Astrocyte (in vitro differentiated cells and primary cell): ENCODE measurements around the gene FBXW8. TPM values are rescaled to one million over a fixed set of nuclear protein-coding genes. Genes with fewer than 3 reads are reported as not detected.
A peak's percentile ranks its signal among the peaks of the same experiment; 100 is the strongest.

Source experiments
- DNase-seq: peaks from one replicate; pipeline ENCODE4 v3.0.0-alpha.2; 2010; ENCODE audit warnings: low read depth
- FAIRE-seq: peaks from 2 replicates; lab custom pipeline; 2011; peaks lifted over from hg19 to GRCh38; lab: Jason Lieb, UNC
- H2AFZ ChIP-seq: 2 replicates; pipeline ENCODE4 v1.6.0; 2012; ENCODE audit warnings: low read depth, low read length, inconsistent platforms
- H3K27ac ChIP-seq: 2 replicates; pipeline ENCODE4 v1.5.1; 2011; ENCODE audit warnings: low read depth, low read length, inconsistent platforms
- H3K27me3 ChIP-seq: 2 replicates; pipeline ENCODE4 v1.6.0; 2011; ENCODE audit warnings: low read length, inconsistent platforms; ENCODE audit not compliant: insufficient read depth
- H3K36me3 ChIP-seq: 2 replicates; pipeline ENCODE4 v1.5.1; 2011; ENCODE audit warnings: low read length, inconsistent platforms; ENCODE audit not compliant: insufficient read depth
- H3K4me1 ChIP-seq: 2 replicates; pipeline ENCODE4 v1.5.1; 2011; ENCODE audit warnings: low read length, inconsistent platforms; ENCODE audit not compliant: insufficient read depth
- H3K4me2 ChIP-seq: 2 replicates; pipeline ENCODE4 v1.6.0; 2012; ENCODE audit warnings: low read length, inconsistent platforms
- H3K4me3 ChIP-seq: 2 replicates; pipeline ENCODE4 v1.5.1; 2011; ENCODE audit warnings: low read depth, mild to moderate bottlenecking, low read length, inconsistent platforms; ENCODE audit not compliant: insufficient read depth
- H3K79me2 ChIP-seq: 2 replicates; pipeline ENCODE4 v1.6.0; 2012; ENCODE audit warnings: mild to moderate bottlenecking, low read length, inconsistent platforms; ENCODE audit not compliant: insufficient read depth
- H3K9ac ChIP-seq: 2 replicates; pipeline ENCODE4 v1.6.0; 2012; ENCODE audit warnings: mild to moderate bottlenecking, low read length, inconsistent platforms
- H3K9me3 ChIP-seq: 2 replicates; pipeline ENCODE4 v1.5.1; 2012; ENCODE audit warnings: low read depth, mild to moderate bottlenecking, low read length, inconsistent platforms; ENCODE audit not compliant: insufficient read depth
- H4K20me1 ChIP-seq: 2 replicates; pipeline ENCODE4 v1.6.0; 2012; ENCODE audit warnings: low read length, inconsistent platforms; ENCODE audit not compliant: insufficient read depth
- H3K27ac Mint-ChIP-seq: one replicate; pipeline ENCODE4 v1.8.0; 2021; ENCODE audit warnings: mild to moderate bottlenecking, mixed read lengths; ENCODE audit not compliant: unreplicated experiment
- H3K27me3 Mint-ChIP-seq: one replicate; pipeline ENCODE4 v1.8.0; 2021; ENCODE audit warnings: low read depth, mixed read lengths; ENCODE audit not compliant: unreplicated experiment
- H3K36me3 Mint-ChIP-seq: one replicate; pipeline ENCODE4 v1.8.0; 2021; ENCODE audit warnings: low read depth, mixed read lengths; ENCODE audit not compliant: unreplicated experiment
- H3K4me1 Mint-ChIP-seq: one replicate; pipeline ENCODE4 v1.8.0; 2021; ENCODE audit warnings: low read depth, mixed read lengths; ENCODE audit not compliant: unreplicated experiment
- H3K4me3 Mint-ChIP-seq: one replicate; pipeline ENCODE4 v1.8.0; 2021; ENCODE audit warnings: mild to moderate bottlenecking, moderate library complexity, mixed read lengths; ENCODE audit not compliant: unreplicated experiment
- H3K9me3 Mint-ChIP-seq: one replicate; pipeline ENCODE4 v1.8.0; 2021; ENCODE audit warnings: mild to moderate bottlenecking, mixed read lengths; ENCODE audit not compliant: unreplicated experiment
- EZH2 ChIP-seq: IDR thresholded peaks from 2 replicates; pipeline ENCODE4 v1.6.1; 2012; ENCODE audit warnings: mild to moderate bottlenecking, low read length, inconsistent platforms; ENCODE audit not compliant: insufficient read depth
- total RNA-seq: library from RNA; stranded (reverse); gene quantifications from 2 replicates; pipeline ENCODE4 v1.2.1, GENCODE V29; 2021
- TF ChIP-seq, protein P1 (sequence below): IDR thresholded peaks from 2 replicates; pipeline ENCODE4 v1.5.1; 2011; ENCODE audit warnings: low read depth, mild to moderate bottlenecking, inconsistent platforms, low read length, moderate library complexity; ENCODE audit not compliant: insufficient read depth

FBXW8 gene
- total RNA-seq, 1 donor from 2014 or later: 26.4 TPM

DNA sequence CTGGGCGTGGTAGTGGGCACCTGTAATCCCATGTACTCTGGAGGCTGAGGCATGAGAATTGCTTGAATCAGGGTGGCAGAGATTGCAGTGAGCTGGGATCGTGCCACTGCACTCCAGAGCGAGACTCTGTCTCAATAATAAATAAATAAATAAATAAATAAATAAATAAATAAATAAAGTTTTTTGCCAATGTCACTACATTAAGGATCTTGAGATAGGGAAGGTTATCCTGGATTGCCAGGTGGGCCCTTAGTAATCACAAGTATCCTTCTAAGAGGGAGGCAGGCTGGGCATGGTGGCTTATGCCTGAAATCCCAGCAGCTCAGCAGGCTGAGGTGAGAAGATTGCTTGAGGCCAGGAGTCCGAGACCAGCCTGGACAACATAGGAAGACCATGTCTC is 4.5 kb upstream of the FBXW8 start:
- Histone ChIP-seq H3K4me3 (no peak overlapping the region), H3K4me1 (no peaks in the 10 kb centered on the region), H3K36me3 (no peaks in the 10 kb centered on the region), H3K27ac (no peak overlapping the region), H3K79me2 (peaks cover 11% of the 10 kb centered on the region), H2AFZ (no peak overlapping the region), H4K20me1 (no peaks in the 10 kb centered on the region), H3K9me3 (no peaks in the 10 kb centered on the region), H3K4me2 (no peak overlapping the region), H3K27me3 (peaks cover 8% of the 10 kb centered on the region), H3K9ac (no peak overlapping the region)
- no peaks in the 10 kb centered on the region for H3K36me3 Mint-ChIP-seq
- DNase-seq (no peak), FAIRE-seq (no peak)
- H3K9me3 Mint-ChIP-seq: no peaks in the 10 kb centered on the region
- TF ChIP-seq, protein P1, sequence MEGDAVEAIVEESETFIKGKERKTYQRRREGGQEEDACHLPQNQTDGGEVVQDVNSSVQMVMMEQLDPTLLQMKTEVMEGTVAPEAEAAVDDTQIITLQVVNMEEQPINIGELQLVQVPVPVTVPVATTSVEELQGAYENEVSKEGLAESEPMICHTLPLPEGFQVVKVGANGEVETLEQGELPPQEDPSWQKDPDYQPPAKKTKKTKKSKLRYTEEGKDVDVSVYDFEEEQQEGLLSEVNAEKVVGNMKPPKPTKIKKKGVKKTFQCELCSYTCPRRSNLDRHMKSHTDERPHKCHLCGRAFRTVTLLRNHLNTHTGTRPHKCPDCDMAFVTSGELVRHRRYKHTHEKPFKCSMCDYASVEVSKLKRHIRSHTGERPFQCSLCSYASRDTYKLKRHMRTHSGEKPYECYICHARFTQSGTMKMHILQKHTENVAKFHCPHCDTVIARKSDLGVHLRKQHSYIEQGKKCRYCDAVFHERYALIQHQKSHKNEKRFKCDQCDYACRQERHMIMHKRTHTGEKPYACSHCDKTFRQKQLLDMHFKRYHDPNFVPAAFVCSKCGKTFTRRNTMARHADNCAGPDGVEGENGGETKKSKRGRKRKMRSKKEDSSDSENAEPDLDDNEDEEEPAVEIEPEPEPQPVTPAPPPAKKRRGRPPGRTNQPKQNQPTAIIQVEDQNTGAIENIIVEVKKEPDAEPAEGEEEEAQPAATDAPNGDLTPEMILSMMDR: no peak
- no peak for TF ChIP-seq EZH2
- H3K4me1 Mint-ChIP-seq: no peaks in the 10 kb centered on the region
- H3K27me3 Mint-ChIP-seq: peaks cover 7% of the 10 kb centered on the region
- H3K4me3 Mint-ChIP-seq: no peak overlapping the region
- no peak overlapping the region for H3K27ac Mint-ChIP-seq

DNA sequence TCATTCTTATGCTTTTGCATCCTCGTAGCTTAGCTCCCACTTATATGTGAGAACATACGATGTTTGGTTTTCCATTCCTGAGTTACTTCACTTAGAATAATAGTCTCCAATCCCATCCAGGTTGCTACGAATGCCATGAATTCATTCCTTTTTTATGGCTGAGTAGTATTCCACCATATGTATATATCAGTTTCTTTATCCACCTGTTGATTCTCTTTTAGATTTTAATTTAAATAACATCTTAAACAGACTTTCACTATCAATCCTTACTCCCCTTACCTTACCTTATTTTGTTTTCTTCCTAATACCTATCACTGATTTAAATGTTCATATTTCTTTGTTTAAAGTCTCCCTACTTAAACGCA is 488 bp upstream of the FBXW8 start:
- peak overlapping the region; percentile 80 for H3K27ac Mint-ChIP-seq
- peak overlapping the region; percentile 97 for H3K9ac ChIP-seq

DNA sequence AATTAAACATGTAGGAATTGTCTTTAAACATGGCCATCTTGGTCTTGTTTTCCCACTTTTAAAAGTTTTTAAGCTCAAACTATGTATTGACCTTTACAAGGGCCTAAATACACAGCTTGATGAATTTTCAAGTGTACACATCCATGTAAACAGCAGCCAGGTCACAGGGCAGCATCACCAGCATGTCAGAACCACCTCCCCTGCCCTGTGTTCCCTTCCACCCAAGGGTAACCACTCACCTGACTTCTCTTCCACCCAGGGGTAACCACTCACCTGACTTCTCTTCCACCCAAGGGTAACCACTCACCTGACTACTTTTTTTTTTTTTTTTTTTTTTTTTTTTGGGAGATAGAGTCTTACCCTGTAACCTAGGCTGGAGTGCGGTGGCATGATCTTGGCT is 4.6 kb downstream of the FBXW8 start:
- H2AFZ ChIP-seq: no peak overlapping the region
- H3K79me2 ChIP-seq: peaks cover 85% of the 10 kb centered on the region
- DNase-seq (no peak), FAIRE-seq (no peak)
- H4K20me1 ChIP-seq: peaks cover 70% of the 10 kb centered on the region
- no peak overlapping the region for H3K4me3 Mint-ChIP-seq
- H3K36me3 ChIP-seq: peaks cover 5% of the 10 kb centered on the region
- H3K9me3 Mint-ChIP-seq: peaks cover 2% of the 10 kb centered on the region
- no peak overlapping the region for H3K4me2 ChIP-seq
- H3K27ac ChIP-seq: no peak overlapping the region
- no peak overlapping the region for H3K4me3 ChIP-seq
- no peaks in the 10 kb centered on the region for H3K27me3 ChIP-seq
- H3K27me3 Mint-ChIP-seq: no peaks in the 10 kb centered on the region
- no peaks in the 10 kb centered on the region for H3K9me3 ChIP-seq
- peaks cover 12% of the 10 kb centered on the region for H3K4me1 ChIP-seq
- peaks cover 29% of the 10 kb centered on the region for H3K4me1 Mint-ChIP-seq
- TF ChIP-seq EZH2: no peak
- TF ChIP-seq, protein P1: no peak
- H3K36me3 Mint-ChIP-seq: peaks cover 11% of the 10 kb centered on the region
- H3K9ac ChIP-seq: no peak overlapping the region
- H3K27ac Mint-ChIP-seq: no peak overlapping the region

More for the DNA sequence above, 488 bp upstream of the FBXW8 start:
- H4K20me1 ChIP-seq: peaks cover 23% of the 10 kb centered on the region
- no peak overlapping the region for H3K27ac ChIP-seq
- H3K9me3 Mint-ChIP-seq: no peaks in the 10 kb centered on the region
- TF ChIP-seq, protein P1: no peak
- no peak for TF ChIP-seq EZH2
- peaks cover 7% of the 10 kb centered on the region for H3K4me1 Mint-ChIP-seq
- peaks cover 6% of the 10 kb centered on the region for H3K27me3 ChIP-seq
- H3K4me3 Mint-ChIP-seq: peak overlapping the region; percentile 90
- H3K4me2 ChIP-seq: peak overlapping the region; percentile 99
- no peaks in the 10 kb centered on the region for H3K9me3 ChIP-seq
- H3K4me3 ChIP-seq: peak overlapping the region; percentile 81
- no peaks in the 10 kb centered on the region for H3K36me3 Mint-ChIP-seq
- peak overlapping the region; percentile 72 for H2AFZ ChIP-seq
- FAIRE-seq: no peak
- DNase-seq: no peak
- H3K36me3 ChIP-seq: no peaks in the 10 kb centered on the region
- peaks cover 47% of the 10 kb centered on the region for H3K79me2 ChIP-seq
- peaks cover 3% of the 10 kb centered on the region for H3K27me3 Mint-ChIP-seq
- peaks cover 5% of the 10 kb centered on the region for H3K4me1 ChIP-seq
